Measurements from ENCODE around the gene FRAT2.
"Not testable (repeated sequence)": the region's sequence is repeated elsewhere in the genome, so short reads cannot be mapped to it uniquely, and the experiment has no call there.

Gene FRAT2

GRCh38 chr10:97356318-97356914 is 21.9 kb upstream of the FRAT2 start:
- no peak for DNase-seq

DNA sequence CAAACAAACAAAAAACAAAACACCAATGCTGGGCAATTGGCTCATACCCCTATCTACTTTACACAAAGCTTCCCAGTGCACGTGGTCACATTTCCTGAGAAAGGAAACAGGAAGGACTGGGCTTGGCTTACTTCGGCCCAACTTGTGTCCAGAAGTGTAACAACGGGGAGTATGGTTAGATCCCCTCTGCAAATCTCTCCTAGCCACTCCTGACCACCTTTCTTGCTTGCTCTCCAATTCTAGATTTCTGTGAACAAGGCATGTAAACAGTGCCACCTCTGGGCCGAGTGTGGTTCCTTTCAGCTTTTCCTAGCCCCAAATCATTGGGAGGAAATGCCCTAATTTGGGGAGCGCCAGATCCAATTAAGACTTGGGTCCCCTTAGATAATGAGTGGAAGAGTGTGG is 21.0 kb upstream of the FRAT2 start:
- no peak for DNase-seq

GRCh38 chr10:97353945-97354344 is 19.4 kb upstream of the FRAT2 start:
- no peak for DNase-seq

DNA sequence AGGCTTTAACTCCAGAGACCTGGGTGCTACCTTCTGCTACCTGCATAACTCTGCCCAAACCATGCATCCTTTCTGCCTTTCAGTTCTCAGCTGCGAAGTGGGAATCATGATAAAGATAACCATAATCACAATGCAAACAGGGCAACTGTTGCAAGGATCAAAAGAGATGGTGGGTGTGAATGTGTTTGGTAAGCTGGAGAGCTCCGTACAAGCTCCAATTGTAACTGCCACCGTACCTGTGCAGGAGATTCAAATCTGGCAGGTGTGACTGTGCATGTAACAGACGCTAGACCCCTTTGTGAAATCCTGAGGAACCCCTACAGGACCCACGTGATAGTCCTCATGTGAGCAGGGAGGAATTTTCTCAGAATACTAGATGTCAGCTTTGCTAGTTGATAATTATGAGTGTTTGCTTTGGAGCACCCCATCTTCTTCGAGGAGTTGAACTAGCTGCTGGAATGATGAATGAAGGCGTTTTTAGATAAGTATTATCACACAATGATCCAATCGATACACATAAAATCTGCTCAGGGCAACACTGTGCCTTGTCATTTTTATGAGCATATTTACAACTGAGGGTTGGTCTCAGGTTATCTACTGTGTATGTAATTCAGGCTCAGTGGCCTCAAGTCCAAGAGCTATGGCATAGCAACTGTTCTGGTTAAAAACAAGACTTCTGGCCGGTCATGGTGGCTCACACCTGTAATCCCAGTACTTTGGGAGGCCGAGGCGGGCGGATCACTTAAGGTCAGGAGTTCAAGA is 15.4 kb upstream of the FRAT2 start:
- DNase-seq: no peak

GRCh38 chr10:97347317-97347716 is 12.8 kb upstream of the FRAT2 start:
- DNase-seq: no peak

DNA sequence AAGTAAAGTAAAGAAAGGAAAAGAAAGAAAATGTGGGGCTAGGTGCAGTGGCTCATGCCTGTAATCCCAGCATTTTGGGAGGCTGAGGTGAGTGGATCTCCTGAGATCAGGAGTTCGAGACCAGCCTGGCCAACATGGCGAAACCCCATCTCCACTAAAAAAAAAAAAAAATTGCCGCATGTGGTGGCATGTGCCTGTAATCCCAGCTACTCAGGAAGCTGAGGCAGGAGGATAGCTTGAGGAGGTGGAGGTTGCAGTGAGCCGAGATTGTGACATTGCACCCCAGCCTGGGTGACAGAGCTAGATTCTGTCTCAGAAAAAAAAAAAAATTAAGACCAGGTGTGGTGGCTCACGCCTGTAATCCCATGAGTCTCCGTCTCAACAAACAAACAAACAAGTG is 9.1 kb upstream of the FRAT2 start:
- DNase-seq: not testable (repeated sequence)

GRCh38 chr10:97341416-97341815 is 6.9 kb upstream of the FRAT2 start:
- DNase-seq: no peak

- DNase-seq: no peak
Measured at GRCh38 chr10:97338041-97338440, 3.5 kb upstream of the FRAT2 start.

GRCh38 chr10:97336942-97337831 is 2.7 kb upstream of the FRAT2 start:
- DNase-seq: no peak

- DNase-seq: no peak
Measured at GRCh38 chr10:97336446-97336845, 1.9 kb upstream of the FRAT2 start.

GRCh38 chr10:97336006-97336405 is 1.5 kb upstream of the FRAT2 start:
- DNase-seq: no peak

- DNase-seq: no peak
Measured at GRCh38 chr10:97335188-97335619, 675 bp upstream of the FRAT2 start.

GRCh38 chr10:97333601-97334369 is 744 bp downstream of the FRAT2 start:
- peak; percentile 57 for DNase-seq

GRCh38 chr10:97333351-97333600 is 1.3 kb downstream of the FRAT2 start:
- DNase-seq: no peak

DNA sequence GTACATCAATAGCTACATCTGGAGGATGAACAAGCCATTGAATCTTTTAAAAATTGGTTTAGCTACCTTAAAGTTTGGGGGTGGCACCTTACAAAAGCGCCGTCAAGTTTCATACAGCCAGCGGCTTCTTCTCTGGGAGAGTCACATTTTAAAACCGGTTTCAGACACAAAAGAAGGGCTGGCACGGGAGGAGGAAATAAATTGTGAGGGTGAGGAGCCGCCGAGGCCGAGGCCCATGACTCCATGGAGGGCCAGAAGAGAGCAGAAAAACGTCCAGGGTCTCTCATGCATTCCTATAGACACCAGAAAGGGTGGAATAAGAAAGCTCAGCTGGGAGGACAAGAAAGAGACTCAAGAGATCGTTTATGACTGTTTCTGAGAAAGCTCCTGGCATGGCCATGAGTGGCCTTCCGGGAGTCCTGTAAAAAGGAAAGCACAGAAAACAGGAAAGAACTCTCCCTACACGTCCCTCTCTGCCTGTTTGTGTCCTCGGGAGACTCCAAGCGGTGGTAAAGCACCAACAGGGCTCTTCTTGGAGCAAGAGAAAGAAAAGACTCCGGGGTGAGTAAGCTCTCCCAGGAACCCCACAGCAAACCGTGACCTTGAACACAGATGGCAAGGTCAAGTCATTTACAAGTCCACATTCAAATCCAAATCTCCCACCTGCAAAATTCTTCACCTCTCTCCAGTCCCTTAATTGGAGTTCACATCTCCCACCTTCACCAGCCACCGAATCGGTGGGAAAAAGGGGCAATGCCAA is 1.8 kb downstream of the FRAT2 start:
- DNase-seq: peak; percentile 53

GRCh38 chr10:97331153-97331703 is 3.3 kb downstream of the FRAT2 start:
- DNase-seq: no peak

GRCh38 chr10:97329766-97330165 is 4.8 kb downstream of the FRAT2 start:
- DNase-seq: no peak

DNA sequence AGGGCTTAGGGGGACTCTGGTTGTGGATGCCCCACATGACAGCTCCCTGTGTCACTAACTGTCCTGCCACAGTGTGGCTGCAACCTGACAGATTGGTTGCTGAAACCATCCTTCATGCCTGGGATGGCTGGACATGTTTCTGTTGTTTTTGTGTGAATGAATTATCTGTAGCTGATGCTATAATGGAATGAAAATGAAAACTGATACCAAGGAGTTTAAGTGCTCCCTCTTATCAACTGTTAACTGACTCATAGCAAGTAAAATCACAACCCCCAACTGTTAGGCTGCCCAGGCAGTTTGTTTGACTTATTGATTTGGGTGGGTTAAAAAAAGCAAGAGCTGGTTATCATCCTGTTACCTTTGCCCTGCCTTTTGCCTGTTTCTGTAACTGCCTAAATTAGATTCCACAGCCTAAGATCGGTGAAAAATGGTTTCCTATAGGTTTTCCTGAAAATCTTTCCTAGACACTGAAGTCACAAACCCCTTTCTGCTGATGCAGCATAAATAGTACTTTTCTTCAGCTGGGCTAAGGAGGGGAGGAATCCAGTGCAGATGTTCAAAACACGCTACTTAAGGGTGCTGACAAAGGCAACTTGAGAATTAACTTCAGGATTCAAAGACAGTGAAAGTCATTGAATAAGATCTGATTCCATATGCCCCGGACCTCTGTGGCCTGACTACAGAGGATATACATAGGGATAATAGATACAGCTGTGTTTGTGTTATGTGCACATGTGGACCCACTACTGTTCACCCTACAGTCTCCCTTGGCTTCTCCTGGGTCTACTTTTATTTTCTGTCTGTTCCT is 5.7 kb downstream of the FRAT2 start:
- no peak for DNase-seq

DNA sequence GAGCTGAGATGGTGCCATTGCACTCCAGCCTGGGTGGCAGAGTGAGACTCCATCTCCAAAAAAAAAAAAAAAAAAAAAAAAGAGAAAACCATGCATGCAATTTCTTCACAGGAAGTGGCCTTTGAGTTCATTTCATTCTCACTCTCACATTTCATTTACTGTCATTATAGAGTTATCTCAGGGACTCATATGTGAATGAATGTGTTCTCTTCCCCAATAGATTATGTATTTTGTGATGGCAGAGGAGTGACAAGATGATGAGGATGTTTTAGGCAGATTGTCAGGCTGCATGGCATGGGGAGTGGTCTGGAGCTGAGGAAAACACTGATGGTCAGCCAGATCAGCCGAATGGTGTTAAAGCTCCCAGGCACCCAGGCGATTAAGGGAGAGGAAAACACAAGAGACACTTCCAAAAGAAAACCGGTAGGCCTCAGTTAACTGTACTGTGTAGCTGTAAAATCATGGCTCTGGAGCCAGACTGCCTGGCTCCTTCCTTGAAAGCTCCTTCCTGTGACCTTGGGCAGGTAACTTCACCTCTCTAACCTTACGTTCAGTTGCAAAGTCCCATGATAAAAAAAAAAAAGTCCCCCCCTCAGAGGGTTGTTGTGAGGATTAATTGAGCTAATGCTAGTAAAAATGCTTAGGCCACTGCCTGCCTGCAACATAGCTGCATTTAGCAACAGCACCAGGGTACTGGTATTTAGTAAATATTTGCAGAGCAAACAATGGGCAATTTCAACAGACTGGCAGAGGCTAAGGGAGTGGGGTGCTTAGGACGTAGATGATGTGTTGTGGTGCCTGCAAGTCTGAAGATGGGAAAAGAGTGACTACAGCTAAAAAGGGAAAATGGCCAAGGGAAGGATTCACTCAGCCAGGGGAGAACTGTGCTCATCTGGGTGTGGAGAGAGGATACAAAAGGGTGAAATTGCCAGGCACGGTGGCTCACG is 6.9 kb downstream of the FRAT2 start:
- no peak for DNase-seq

DNA sequence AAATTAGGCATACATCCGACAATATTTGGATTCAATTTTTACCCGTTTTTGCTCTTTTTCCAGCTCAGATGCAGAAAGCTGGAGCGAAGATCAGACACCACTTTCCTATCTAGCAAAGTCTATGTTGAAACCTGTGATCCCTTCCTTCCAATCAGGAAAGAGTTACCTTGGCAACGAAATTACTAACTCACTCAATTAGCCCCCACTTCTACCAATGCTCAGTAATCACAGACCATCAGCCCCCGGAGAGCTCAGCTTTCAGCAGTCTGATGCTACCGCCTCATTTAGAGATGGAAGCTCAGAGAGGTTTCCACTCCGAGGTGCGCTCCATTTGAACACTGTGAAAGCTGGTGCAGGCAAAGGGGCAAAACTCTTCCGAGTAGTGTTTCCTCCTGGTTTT is 8.8 kb downstream of the FRAT2 start:
- no peak for DNase-seq

Data from femur (tissue), 1 donor.